H9 (cell line): ENCODE measurements around the gene ARFGAP1. TPM values are rescaled to one million over a fixed set of nuclear protein-coding genes. Genes with fewer than 3 reads are reported as not detected.

ENCODE experiments used
- DNase-seq: peaks from one replicate; pipeline ENCODE4 v3.0.0-alpha.2; 2017
- H2AFZ ChIP-seq: one replicate; pipeline ENCODE4 v1.6.1; 2013; ENCODE audit warnings: mild to moderate bottlenecking, low read length, control low read depth, moderate library complexity
- H2AK5ac ChIP-seq: 2 replicates; pipeline ENCODE4 v1.6.1; 2013; ENCODE audit warnings: low read length, control low read depth, mixed read lengths; ENCODE audit not compliant: insufficient read length
- H2BK120ac ChIP-seq: one replicate; pipeline ENCODE4 v1.6.1; 2013; ENCODE audit warnings: low read depth, mild to moderate bottlenecking, low read length, control low read depth, inconsistent platforms; ENCODE audit not compliant: poor library complexity, severe bottlenecking
- H2BK12ac ChIP-seq: 2 replicates; pipeline ENCODE4 v1.6.1; 2013; ENCODE audit warnings: low read length, control low read depth, mixed read lengths, low read depth; ENCODE audit not compliant: insufficient read length
- H2BK15ac ChIP-seq: 2 replicates; pipeline ENCODE4 v1.6.1; 2013; ENCODE audit warnings: low read depth, low read length, control low read depth
- H2BK20ac ChIP-seq: one replicate; pipeline ENCODE4 v1.6.1; 2013; ENCODE audit warnings: low read depth, mild to moderate bottlenecking, low read length, control low read depth, inconsistent platforms; ENCODE audit not compliant: poor library complexity, severe bottlenecking
- H2BK5ac ChIP-seq: 2 replicates; pipeline ENCODE4 v1.6.1; 2013; ENCODE audit warnings: low read length, control low read depth, mixed read lengths; ENCODE audit not compliant: insufficient read length
- H3K14ac ChIP-seq: 2 replicates; pipeline ENCODE4 v1.6.1; 2013; ENCODE audit warnings: low read length, control low read depth; ENCODE audit not compliant: insufficient read depth
- H3K18ac ChIP-seq: 2 replicates; pipeline ENCODE4 v1.6.1; 2013; ENCODE audit warnings: low read depth, mild to moderate bottlenecking, mixed read lengths, low read length, control low read depth; ENCODE audit not compliant: insufficient read length
- H3K23ac ChIP-seq: 2 replicates; pipeline ENCODE4 v1.6.1; 2013; ENCODE audit warnings: low read length, control low read depth, mixed read lengths, low read depth; ENCODE audit not compliant: insufficient read length
- H3K23me2 ChIP-seq: 2 replicates; pipeline ENCODE4 v1.6.1; 2013; ENCODE audit warnings: low read depth, mild to moderate bottlenecking, mixed read lengths, low read length, control low read depth; ENCODE audit not compliant: insufficient read length, poor library complexity, severe bottlenecking
- H3K27ac ChIP-seq: 2 replicates; pipeline ENCODE4 v1.5.1; 2013; ENCODE audit warnings: low read length, control low read depth, mixed read lengths, low read depth; ENCODE audit not compliant: insufficient read length
- H3K27me3 ChIP-seq: 2 replicates; pipeline ENCODE4 v1.6.1; 2013; ENCODE audit warnings: low read length, control low read depth, inconsistent platforms; ENCODE audit not compliant: insufficient read depth
- H3K4ac ChIP-seq: 2 replicates; pipeline ENCODE4 v1.6.1; 2013; ENCODE audit warnings: low read depth, mild to moderate bottlenecking, control low read depth, inconsistent platforms, low read length, moderate library complexity
- H3K4me1 ChIP-seq: 2 replicates; pipeline ENCODE4 v1.6.1; 2013; ENCODE audit warnings: low read length, control low read depth, inconsistent platforms; ENCODE audit not compliant: insufficient read depth
- H3K4me2 ChIP-seq: 2 replicates; pipeline ENCODE4 v1.6.1; 2013; ENCODE audit warnings: low read length, control low read depth, mixed read lengths; ENCODE audit not compliant: insufficient read length, insufficient read depth
- H3K56ac ChIP-seq: 2 replicates; pipeline ENCODE4 v1.6.1; 2013; ENCODE audit warnings: low read depth, mild to moderate bottlenecking, mixed read lengths, low read length, control low read depth; ENCODE audit not compliant: insufficient read length
- H3K79me1 ChIP-seq: 2 replicates; pipeline ENCODE4 v1.6.1; 2013; ENCODE audit warnings: low read depth, mild to moderate bottlenecking, moderate library complexity, low read length, control low read depth, inconsistent platforms; ENCODE audit not compliant: insufficient read depth, poor library complexity, severe bottlenecking
- H3K79me2 ChIP-seq: 2 replicates; pipeline ENCODE4 v1.6.1; 2013; ENCODE audit warnings: low read length, control low read depth, inconsistent platforms; ENCODE audit not compliant: insufficient read depth
- H3K9ac ChIP-seq: 2 replicates; pipeline ENCODE4 v1.6.1; 2013; ENCODE audit warnings: low read length, control low read depth, mixed read lengths; ENCODE audit not compliant: insufficient read length; ENCODE audit errors: extremely low read depth
- H3K9me3 ChIP-seq: one replicate; pipeline ENCODE4 v1.6.1; 2013; ENCODE audit warnings: low read depth, low read length, inconsistent platforms; ENCODE audit not compliant: control insufficient read depth
- H3T11ph ChIP-seq: one replicate; pipeline ENCODE4 v1.6.1; 2013; ENCODE audit warnings: mild to moderate bottlenecking, low read length, control low read depth, inconsistent platforms
- H4K20me1 ChIP-seq: one replicate; pipeline ENCODE4 v1.6.1; 2013; ENCODE audit not compliant: control insufficient read depth, insufficient read length, insufficient read depth
- H4K5ac ChIP-seq: 2 replicates; pipeline ENCODE4 v1.6.1; 2013; ENCODE audit warnings: low read depth, mild to moderate bottlenecking, mixed read lengths, low read length, control low read depth; ENCODE audit not compliant: insufficient read length
- H4K8ac ChIP-seq: replicated peaks from 2 replicates; pipeline ENCODE4 v1.6.1; 2013; ENCODE audit warnings: low read length, control low read depth, mixed read lengths, low read depth; ENCODE audit not compliant: insufficient read length
- H4K91ac ChIP-seq: 2 replicates; pipeline ENCODE4 v1.6.1; 2013; ENCODE audit warnings: low read depth, mild to moderate bottlenecking, moderate library complexity, mixed read lengths, low read length, control low read depth; ENCODE audit not compliant: insufficient read length
- H3K27ac Mint-ChIP-seq, 3 experiments: 2 replicates in 2 of 3; 3 replicates in 1 of 3; pipeline ENCODE4 v1.8.0; 2020 to 2021; ENCODE audit warnings: mixed read lengths in 3 of 3, mild to moderate bottlenecking in 1 of 3, moderate library complexity in 1 of 3
- H3K27me3 Mint-ChIP-seq: 2 replicates; pipeline ENCODE4 v1.8.0; 2021; ENCODE audit warnings: low read depth, mild to moderate bottlenecking, moderate library complexity, mixed read lengths
- H3K36me3 Mint-ChIP-seq, 3 experiments: 2 replicates in 2 of 3; 3 replicates in 1 of 3; pipeline ENCODE4 v1.8.0; 2020 to 2021; ENCODE audit warnings: low read depth in 3 of 3, mixed read lengths in 3 of 3; ENCODE audit not compliant: insufficient read depth in 1 of 3
- H3K4me1 Mint-ChIP-seq, 2 experiments: 2 replicates each; pipeline ENCODE4 v1.8.0; 2020; ENCODE audit warnings: mixed read lengths in 2 of 2
- H3K4me3 Mint-ChIP-seq, 2 experiments: 2 replicates in 1 of 2; 3 replicates in 1 of 2; pipeline ENCODE4 v1.8.0; 2020 to 2021; ENCODE audit warnings: mild to moderate bottlenecking in 2 of 2, mixed read lengths in 2 of 2, moderate library complexity in 1 of 2
- H3K9me3 Mint-ChIP-seq, 2 experiments: 2 replicates in 1 of 2; 3 replicates in 1 of 2; pipeline ENCODE4 v1.8.0; 2020; ENCODE audit warnings: mild to moderate bottlenecking in 2 of 2, mixed read lengths in 2 of 2, moderate library complexity in 1 of 2
- WGBS: extraction: QIAGEN DNeasy Blood & Tissue Kit; methylation state at CpG from one replicate; pipeline ENCODE4 v1.1.7; 2013; ENCODE audit warnings: missing lambda C conversion rate, low lambda C conversion rate, mixed read lengths; ENCODE audit not compliant: insufficient read length; ENCODE audit errors: extremely low coverage; 5-methylcytosine and 5-hydroxymethylcytosine counted together
- total RNA-seq: library from RNA; stranded (reverse); gene quantifications from 2 replicates; pipeline ENCODE4 v1.2.1, GENCODE V29; 2021
- TF ChIP-seq, protein P1 (sequence below): fragments of 200-600 bp; sonication (generic); conservative IDR thresholded peaks from 3 replicates; pipeline ENCODE4 v1.8.0; 2021; ENCODE audit warnings: antibody characterized with exemption, mild to moderate bottlenecking

ARFGAP1 gene
- total RNA-seq, 1 experiment from 2014 or later = 114 TPM

DNA sequence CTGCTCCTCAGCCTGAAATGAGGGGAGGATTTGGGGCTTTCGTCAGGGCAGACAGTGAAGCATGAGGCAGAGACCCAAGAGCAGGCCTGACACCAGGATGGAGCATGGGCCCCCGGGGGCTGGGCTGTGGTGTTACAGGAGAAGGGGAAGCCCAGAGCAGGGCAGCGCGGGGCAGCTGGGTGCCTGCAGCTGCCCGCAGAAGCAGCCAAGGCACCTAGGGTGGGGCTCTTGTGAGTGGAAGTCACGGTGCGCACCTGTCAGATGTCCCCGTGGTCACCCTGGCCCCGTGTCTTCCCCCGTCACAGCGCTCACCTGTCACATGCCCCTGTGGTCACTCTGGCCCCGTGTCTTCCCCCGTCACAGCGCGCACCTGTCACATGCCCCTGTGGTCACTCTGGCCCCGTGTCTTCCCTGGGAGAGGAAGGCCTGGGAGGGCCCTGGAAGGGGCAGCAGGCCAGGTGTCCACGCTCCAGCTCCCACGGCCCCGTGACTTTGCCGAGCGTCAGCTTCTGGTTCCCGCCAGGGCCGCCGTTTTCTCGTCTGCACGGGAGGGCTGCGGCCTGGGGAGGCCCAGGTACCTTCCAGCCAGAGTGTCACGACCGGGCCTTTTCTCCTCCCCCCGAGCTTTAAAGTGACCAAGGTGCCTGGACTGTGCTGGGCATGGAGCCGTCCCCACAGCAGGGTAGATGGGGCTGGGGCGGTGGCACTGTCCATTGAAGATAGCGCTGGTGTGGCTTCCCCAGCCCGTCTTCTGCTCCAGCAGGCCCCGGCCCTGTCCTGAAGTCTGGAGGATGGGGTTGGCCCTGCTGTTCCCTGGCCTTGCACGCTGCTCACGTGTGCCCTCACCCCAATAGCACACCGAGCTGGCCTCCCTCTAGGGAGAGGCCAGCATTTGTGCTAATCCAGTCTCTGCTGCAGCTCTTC lies 9.4 kb downstream of the ARFGAP1 start:
- no peak overlapping the region for H3K9ac ChIP-seq
- no peak for DNase-seq
- no peak overlapping the region for H4K8ac ChIP-seq
- H2BK12ac ChIP-seq = no peak overlapping the region
- no peak overlapping the region for H3K14ac ChIP-seq
- H3K23ac ChIP-seq = no peak overlapping the region
- no peak overlapping the region for H3K4me2 ChIP-seq
- no peaks in the 10 kb centered on the region for H3K9me3 Mint-ChIP-seq
- TF ChIP-seq, protein P1, sequence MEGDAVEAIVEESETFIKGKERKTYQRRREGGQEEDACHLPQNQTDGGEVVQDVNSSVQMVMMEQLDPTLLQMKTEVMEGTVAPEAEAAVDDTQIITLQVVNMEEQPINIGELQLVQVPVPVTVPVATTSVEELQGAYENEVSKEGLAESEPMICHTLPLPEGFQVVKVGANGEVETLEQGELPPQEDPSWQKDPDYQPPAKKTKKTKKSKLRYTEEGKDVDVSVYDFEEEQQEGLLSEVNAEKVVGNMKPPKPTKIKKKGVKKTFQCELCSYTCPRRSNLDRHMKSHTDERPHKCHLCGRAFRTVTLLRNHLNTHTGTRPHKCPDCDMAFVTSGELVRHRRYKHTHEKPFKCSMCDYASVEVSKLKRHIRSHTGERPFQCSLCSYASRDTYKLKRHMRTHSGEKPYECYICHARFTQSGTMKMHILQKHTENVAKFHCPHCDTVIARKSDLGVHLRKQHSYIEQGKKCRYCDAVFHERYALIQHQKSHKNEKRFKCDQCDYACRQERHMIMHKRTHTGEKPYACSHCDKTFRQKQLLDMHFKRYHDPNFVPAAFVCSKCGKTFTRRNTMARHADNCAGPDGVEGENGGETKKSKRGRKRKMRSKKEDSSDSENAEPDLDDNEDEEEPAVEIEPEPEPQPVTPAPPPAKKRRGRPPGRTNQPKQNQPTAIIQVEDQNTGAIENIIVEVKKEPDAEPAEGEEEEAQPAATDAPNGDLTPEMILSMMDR = no peak
- H2AFZ ChIP-seq = no peak overlapping the region
- H3K27me3 Mint-ChIP-seq = no peaks in the 10 kb centered on the region
- no CpG with 5 or more reads among the region's 38 CpGs for WGBS
- H4K91ac ChIP-seq = no peak overlapping the region
- no peak overlapping the region for H3K56ac ChIP-seq
- no peak overlapping the region for H3T11ph ChIP-seq
- H2BK20ac ChIP-seq = no peak overlapping the region
- H2BK120ac ChIP-seq = no peak overlapping the region
- no peak overlapping the region for H3K18ac ChIP-seq
- H3K27me3 ChIP-seq = no peaks in the 10 kb centered on the region
- H3K23me2 ChIP-seq = peaks cover 3% of the 10 kb centered on the region
- no peaks in the 10 kb centered on the region for H3K79me2 ChIP-seq
- H2AK5ac ChIP-seq = no peak overlapping the region
- H2BK5ac ChIP-seq = no peak overlapping the region
- H4K20me1 ChIP-seq = no peaks in the 10 kb centered on the region
- H3K4ac ChIP-seq = no peak overlapping the region
- H3K4me1 ChIP-seq = no peaks in the 10 kb centered on the region
- no peak overlapping the region for H2BK15ac ChIP-seq
- no peak overlapping the region for H4K5ac ChIP-seq
- no peak overlapping the region for H3K27ac Mint-ChIP-seq
- H3K36me3 Mint-ChIP-seq = peaks cover 13 to 67% (median 60%) of the 10 kb centered on the region in 3 experiments; a peak in 6 of 7 replicates
- H3K9me3 ChIP-seq = no peaks in the 10 kb centered on the region
- no peaks in the 10 kb centered on the region for H3K79me1 ChIP-seq
- H3K27ac ChIP-seq = no peak overlapping the region
- H3K4me3 Mint-ChIP-seq = no peak overlapping the region
- H3K4me1 Mint-ChIP-seq = no peaks in the 10 kb centered on the region
